GM06990 (cell line): ENCODE measurements around the gene TTC28.

Experiments
- DNase-seq: peaks from one replicate; pipeline ENCODE4 v3.0.0-alpha.2; 2011; ENCODE audit not compliant: insufficient read length; ENCODE audit errors: extremely low read depth
- H3K27me3 ChIP-seq: replicated peaks from 2 replicates; pipeline ENCODE4 v1.6.0; 2011; ENCODE audit warnings: low read length; ENCODE audit not compliant: control insufficient read depth, insufficient read depth
- H3K36me3 ChIP-seq: 2 replicates; pipeline ENCODE4 v1.5.1; 2011; ENCODE audit warnings: low read length; ENCODE audit not compliant: control insufficient read depth, insufficient read depth
- H3K4me3 ChIP-seq: replicated peaks from 2 replicates; pipeline ENCODE4 v1.5.1; 2011; ENCODE audit warnings: low read depth, mild to moderate bottlenecking, control low read depth, low read length
- CTCF ChIP-seq: IDR thresholded peaks from 2 replicates; pipeline ENCODE4 v1.5.1; 2011; ENCODE audit warnings: low read length, control low read depth, mild to moderate bottlenecking, inconsistent platforms; ENCODE audit not compliant: insufficient read depth, poor library complexity, severe bottlenecking

Gene TTC28

GRCh38 chr22:28021116-28021997 lies 658.3 kb downstream of the TTC28 start:
- no peaks in the 10 kb centered on the region for H3K27me3 ChIP-seq
- no peak overlapping the region for H3K4me3 ChIP-seq
- no peak for DNase-seq
- no peak for TF ChIP-seq CTCF
- no peaks in the 10 kb centered on the region for H3K36me3 ChIP-seq

GRCh38 chr22:28019881-28020861 lies 659.5 kb downstream of the TTC28 start:
- peak; percentile 98 for TF ChIP-seq CTCF
- H3K36me3 ChIP-seq: no peaks in the 10 kb centered on the region
- DNase-seq: peak; percentile 40
- no peaks in the 10 kb centered on the region for H3K27me3 ChIP-seq
- H3K4me3 ChIP-seq: no peak overlapping the region

GRCh38 chr22:28019360-28019759 lies 660.3 kb downstream of the TTC28 start:
- Histone ChIP-seq H3K4me3 (no peak overlapping the region), H3K27me3 (no peaks in the 10 kb centered on the region), H3K36me3 (no peaks in the 10 kb centered on the region)
- no peak for TF ChIP-seq CTCF
- DNase-seq: no peak

- H3K4me3 ChIP-seq: no peak overlapping the region
- no peaks in the 10 kb centered on the region for H3K36me3 ChIP-seq
- no peak for DNase-seq
- TF ChIP-seq CTCF: no peak
- H3K27me3 ChIP-seq: no peaks in the 10 kb centered on the region; the same call in 1 of the 2 replicates
Observed at GRCh38 chr22:28018461-28018927, 661.1 kb downstream of the TTC28 start.

GRCh38 chr22:28017859-28018258 lies 661.8 kb downstream of the TTC28 start:
- TF ChIP-seq CTCF: no peak
- Histone ChIP-seq H3K4me3 (no peak overlapping the region), H3K36me3 (no peaks in the 10 kb centered on the region), H3K27me3 (no peaks in the 10 kb centered on the region; the same call in 1 of the 2 replicates)
- no peak for DNase-seq
